GM23338 (cell line): ENCODE measurements around the gene OGDHL. TPM values are rescaled to one million over a fixed set of nuclear protein-coding genes. Genes with fewer than 3 reads are reported as not detected.

ENCODE experiments used
- ATAC-seq: fragments of 200-7000 bp; cut with Tn5 transposase; 3 replicates; pipeline ENCODE4 v1.9.1; 2020
- DNase-seq: peaks from one replicate; pipeline ENCODE4 v3.0.0-alpha.2; 2015; ENCODE audit warnings: low spot score
- H2AFZ ChIP-seq: fragments of 200-600 bp; sonication (generic); 2 replicates; pipeline ENCODE4 v1.8.0; 2016; ENCODE audit warnings: antibody characterized with exemption, mild to moderate bottlenecking, moderate library complexity
- H3F3A ChIP-seq: fragments of 200-600 bp; sonication (generic); replicated peaks from 2 replicates; pipeline ENCODE4 v1.8.0; 2017; ENCODE audit warnings: antibody characterized with exemption, mixed run types, low read depth
- H3K27ac ChIP-seq: fragments of 200-600 bp; sonication (generic); 2 replicates; pipeline ENCODE4 v1.6.1; 2016; ENCODE audit warnings: low read depth
- H3K27me3 ChIP-seq: fragments of 200-600 bp; sonication (generic); 2 replicates; pipeline ENCODE4 v1.8.0; 2016; ENCODE audit warnings: mild to moderate bottlenecking, mixed run types, moderate library complexity; ENCODE audit not compliant: insufficient read depth
- H3K36me3 ChIP-seq: fragments of 200-600 bp; sonication (generic); 2 replicates; pipeline ENCODE4 v1.8.0; 2016; ENCODE audit warnings: mild to moderate bottlenecking; ENCODE audit not compliant: insufficient read depth
- H3K4me1 ChIP-seq: fragments of 200-600 bp; sonication (generic); 2 replicates; pipeline ENCODE4 v1.8.0; 2016; ENCODE audit warnings: mild to moderate bottlenecking, moderate library complexity; ENCODE audit not compliant: insufficient read depth
- H3K4me2 ChIP-seq: fragments of 200-600 bp; sonication (generic); 2 replicates; pipeline ENCODE4 v1.7.1; 2017; ENCODE audit warnings: mixed run types
- H3K4me3 ChIP-seq: fragments of 200-600 bp; sonication (generic); 2 replicates; pipeline ENCODE4 v1.6.1; 2016; ENCODE audit warnings: mixed run types
- H3K79me2 ChIP-seq: fragments of 200-600 bp; sonication (generic); replicated peaks from 2 replicates; pipeline ENCODE4 v1.8.0; 2017; ENCODE audit warnings: mild to moderate bottlenecking; ENCODE audit not compliant: insufficient read depth
- H3K9me2 ChIP-seq: fragments of 200-600 bp; sonication (generic); 2 replicates; pipeline ENCODE4 v1.8.0; 2017; ENCODE audit not compliant: insufficient read depth
- H4K20me1 ChIP-seq: fragments of 200-600 bp; sonication (generic); replicated peaks from 2 replicates; pipeline ENCODE4 v1.8.0; 2017; ENCODE audit warnings: mild to moderate bottlenecking; ENCODE audit not compliant: insufficient read depth
- H3K27ac Mint-ChIP-seq: 2 replicates; pipeline ENCODE4 v1.8.0; 2020; ENCODE audit warnings: inconsistent platforms, mild to moderate bottlenecking, moderate library complexity, mixed read lengths
- H3K27me3 Mint-ChIP-seq: 3 replicates; pipeline ENCODE4 v1.8.0; 2022; ENCODE audit warnings: low read depth, mild to moderate bottlenecking, moderate library complexity, mixed read lengths, inconsistent platforms; ENCODE audit not compliant: insufficient read depth, poor library complexity
- H3K36me3 Mint-ChIP-seq: 3 replicates; pipeline ENCODE4 v1.8.0; 2021; ENCODE audit warnings: low read depth, mild to moderate bottlenecking, inconsistent platforms, moderate library complexity, mixed read lengths
- H3K4me1 Mint-ChIP-seq: 3 replicates; pipeline ENCODE4 v1.8.0; 2020; ENCODE audit warnings: mild to moderate bottlenecking, inconsistent platforms, mixed read lengths
- H3K4me3 Mint-ChIP-seq: 3 replicates; pipeline ENCODE4 v1.8.0; 2021; ENCODE audit warnings: moderate library complexity, mild to moderate bottlenecking, inconsistent platforms, mixed read lengths
- H3K9me3 Mint-ChIP-seq: 3 replicates; pipeline ENCODE4 v1.8.0; 2020; ENCODE audit warnings: moderate library complexity, mild to moderate bottlenecking, inconsistent platforms, mixed read lengths
- CREB1 ChIP-seq: fragments of 250-450 bp; sonication (Bioruptor Pico); IDR thresholded peaks from 2 replicates; pipeline ENCODE4 v1.5.0; 2020; ENCODE audit warnings: low read depth, mild to moderate bottlenecking, moderate library complexity
- CTCF ChIP-seq, 2 experiments: fragments of 200-600 bp in 1 of 2; sonication (generic) in 1 of 2; conservative IDR thresholded peaks; 2 replicates each; pipeline versions ENCODE4 v1.5.1 to v1.6.1; 2016 to 2017; ENCODE audit warnings: antibody characterized with exemption in 2 of 2, low read depth in 2 of 2, mild to moderate bottlenecking in 2 of 2, moderate library complexity in 1 of 2
- ETS1 ChIP-seq: IDR thresholded peaks from 2 replicates; pipeline ENCODE4 v1.6.1; 2016; ENCODE audit warnings: antibody characterized with exemption
- EZH2 ChIP-seq: fragments of 200-600 bp; sonication (generic); IDR thresholded peaks from one replicate; pipeline ENCODE4 v1.8.0; 2017; ENCODE audit warnings: antibody characterized with exemption, mild to moderate bottlenecking, low read depth; ENCODE audit not compliant: unreplicated experiment
- EZH2phosphoT487 ChIP-seq: fragments of 200-600 bp; sonication (generic); IDR thresholded peaks from one replicate; pipeline ENCODE4 v1.8.1; 2018; ENCODE audit warnings: antibody characterized with exemption; ENCODE audit not compliant: unreplicated experiment
- POLR2AphosphoS5 ChIP-seq: IDR thresholded peaks from 2 replicates; pipeline ENCODE4 v1.6.1; 2016; ENCODE audit warnings: antibody characterized with exemption, low read depth
- STAT1 ChIP-seq: IDR thresholded peaks from one replicate; pipeline ENCODE4 v1.6.1; 2016; ENCODE audit warnings: antibody characterized with exemption; ENCODE audit not compliant: unreplicated experiment
- ZNF331 ChIP-seq: fragments of 250-450 bp; sonication (Bioruptor Pico); IDR thresholded peaks from 2 replicates; pipeline ENCODE4 v1.5.0; 2020; ENCODE audit warnings: low read depth, mild to moderate bottlenecking, moderate library complexity
- ZNF462 ChIP-seq: fragments of 250-450 bp; sonication (Bioruptor Pico); IDR thresholded peaks from 2 replicates; pipeline ENCODE4 v1.5.0; 2020; ENCODE audit warnings: mild to moderate bottlenecking, moderate library complexity
- polyA plus RNA-seq: library from polyadenylated mRNA; unstranded; fragments of >200 nt; fragmentation: Nextera tagmentation; extraction: Ambion mirVana; gene quantifications from 2 replicates; pipeline ENCODE4 v1.2.1, GENCODE V29; 2016
- total RNA-seq: library from RNA; depleted of rRNA; stranded (reverse); fragments of >200 nt; shearing (Covaris generic); gene quantifications from 2 replicates; pipeline ENCODE4 v1.2.3, GENCODE V29; 2014

Gene OGDHL
- total and polyA plus RNA-seq, 2 experiments from 2014 or later: 8.3 to 15.5 TPM

- no peaks in the 10 kb centered on the region; the same call in 1 of the 2 replicates for H4K20me1 ChIP-seq
- ATAC-seq (0 out of 3 replicates have a peak, but pooled peaks have one; percentile 5), DNase-seq (no peak)
- Mint-ChIP-seq H3K27ac (no peak overlapping the region), H3K36me3 (peaks cover 20% of the 10 kb centered on the region; the same call in 2 of the 3 replicates), H3K9me3 (peaks cover 41% of the 10 kb centered on the region), H3K27me3 (peaks cover 72% of the 10 kb centered on the region), H3K4me3 (peak overlapping the region; percentile 45), H3K4me1 (peaks cover 53% of the 10 kb centered on the region)
- no peak overlapping the region for H2AFZ ChIP-seq
- H3K79me2 ChIP-seq: no peaks in the 10 kb centered on the region
- H3K36me3 ChIP-seq: no peaks in the 10 kb centered on the region
- no peak overlapping the region for H3K27ac ChIP-seq
- no peak for TF ChIP-seq CREB1 (CRISPR knock-in tag)
- no peak for TF ChIP-seq POLR2AphosphoS5
- no peak for TF ChIP-seq ETS1
- TF ChIP-seq CTCF (conservative IDR thresholded peaks at IDR 0.05; ENCODE audit: low read depth in 2 of 2): no peak
- TF ChIP-seq EZH2phosphoT487: no peak
- no peak for TF ChIP-seq STAT1
- TF ChIP-seq ZNF331 (CRISPR knock-in tag): no peak
- TF ChIP-seq EZH2: no peak
- no peak for TF ChIP-seq ZNF462
- H3K4me3 ChIP-seq: peak overlapping the region; percentile 46
- H3K9me2 ChIP-seq: no peaks in the 10 kb centered on the region; the same call in 1 of the 2 replicates
- peak overlapping the region; percentile 74 for H3K4me2 ChIP-seq
- H3K4me1 ChIP-seq: peaks cover 36% of the 10 kb centered on the region
- peaks cover 76% of the 10 kb centered on the region for H3K27me3 ChIP-seq
- H3F3A ChIP-seq: no peaks in the 10 kb centered on the region; the same call in 1 of the 2 replicates
These were observed 73.8 kb downstream of the OGDHL start for GRCh38 chr10:49688261-49688846.
